PC-3 (cell line): ENCODE results near the gene KDM1A.

Source experiments
- CTCF ChIP-seq: fragments of 300-600 bp; sonication (generic); conservative IDR thresholded peaks from 2 replicates; pipeline ENCODE4 v1.5.1; 2017; ENCODE audit warnings: antibody characterized with exemption, low read depth, mild to moderate bottlenecking, low read length
- EZH2 ChIP-seq: fragments of 300-600 bp; sonication (generic); IDR thresholded peaks from one replicate; pipeline ENCODE4 v1.6.1; 2017; ENCODE audit warnings: antibody characterized with exemption, mild to moderate bottlenecking, low read length; ENCODE audit not compliant: unreplicated experiment

GRCh38 chr1:23021834-23022233, 2.6 kb downstream of the KDM1A start:
- no peak for TF ChIP-seq EZH2
- no peak for TF ChIP-seq CTCF
